AG04450 (cell line): ENCODE results near the gene IFT27. TPM values are rescaled to one million over a fixed set of nuclear protein-coding genes. Genes with fewer than 3 reads are reported as not detected.

ENCODE experiments used
- CTCF ChIA-PET: fragments of 300-600, 350-600 bp; formaldehyde crosslinking; extraction: SDS; loops from one replicate; lab custom pipeline; 2022; ENCODE audit warnings: antibody characterized with exemption, inconsistent platforms; lab: Charles Lee
- POLR2A ChIA-PET: fragments of 350-600 bp; formaldehyde crosslinking; extraction: SDS; loops from one replicate; lab custom pipeline; 2021; ENCODE audit warnings: antibody characterized with exemption, inconsistent platforms; lab: Yijun Ruan, JAX
- DNase-seq: peaks from one replicate; pipeline ENCODE4 v3.0.0-alpha.2; 2011; ENCODE audit warnings: low read depth, low spot score
- H3K27ac ChIP-seq: one replicate; pipeline ENCODE4 v1.5.1; 2012; ENCODE audit warnings: low read depth, low read length, control low read depth
- H3K27me3 ChIP-seq: one replicate; pipeline ENCODE4 v1.6.0; 2012; ENCODE audit warnings: low read length; ENCODE audit not compliant: control insufficient read depth, insufficient read depth
- H3K4me3 ChIP-seq: 2 replicates; pipeline ENCODE4 v1.5.1; 2011; ENCODE audit warnings: mild to moderate bottlenecking, low read depth, low read length, control low read depth
- H3K9me3 ChIP-seq: 2 replicates; pipeline ENCODE4 v1.5.1; 2012; ENCODE audit warnings: low read length; ENCODE audit not compliant: control insufficient read depth, insufficient read depth
- polyA plus RNA-seq: library from polyadenylated mRNA; depleted of rRNA; stranded (reverse); fragments of >200 nt; gene quantifications from 2 replicates; pipeline ENCODE4 v1.2.3, GENCODE V29; 2011
- TF ChIP-seq, protein P1 (sequence below): IDR thresholded peaks from 2 replicates; pipeline ENCODE4 v1.5.1; 2011; ENCODE audit warnings: low read depth, low read length, control low read depth, inconsistent platforms

The IFT27 gene
- polyA plus RNA-seq, 1 experiment: 25.5 TPM

DNA sequence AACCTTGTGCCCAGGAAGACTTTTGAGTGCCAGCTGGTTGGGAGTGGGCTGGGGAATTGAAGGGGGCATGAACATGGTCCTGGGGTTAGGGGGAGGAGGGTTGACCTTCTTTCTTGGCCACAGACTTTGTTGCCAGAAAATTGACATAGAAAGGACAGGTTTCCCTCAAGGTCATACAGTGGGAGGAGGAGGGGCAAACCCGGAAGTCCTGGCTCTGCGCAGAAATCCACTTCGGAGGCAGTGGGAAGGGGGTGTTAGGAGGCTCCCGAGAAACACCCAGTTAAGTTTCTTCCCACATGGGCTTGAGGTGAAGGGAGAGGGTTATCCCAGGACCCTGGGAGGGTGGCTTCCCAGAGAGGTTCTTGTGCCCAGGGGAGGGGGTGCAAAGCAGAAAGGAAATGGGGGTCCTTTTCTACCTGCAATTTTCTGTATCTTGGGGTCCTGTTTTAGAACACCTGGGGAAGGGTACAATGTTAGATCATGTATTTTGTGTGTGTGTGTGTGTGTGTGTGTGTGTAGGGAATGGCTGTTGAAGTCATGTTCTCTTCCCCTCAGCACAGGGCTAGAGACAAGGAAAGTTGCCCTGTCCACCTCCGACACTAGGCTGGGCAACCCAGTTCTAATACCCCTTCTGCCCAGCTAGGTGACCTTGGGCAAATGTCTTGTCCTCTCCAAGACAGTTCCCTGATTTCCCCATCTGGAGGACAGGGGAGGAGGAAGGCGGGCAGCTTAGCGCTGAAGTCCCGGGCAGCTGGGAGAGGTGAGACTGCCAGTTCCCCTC, 39.8 kb upstream of the IFT27 start:
- DNase-seq: no peak
- POLR2A ChIA-PET: no interaction called here
- CTCF ChIA-PET: no interaction called here
- Histone ChIP-seq H3K27me3 (peaks cover 76% of the 10 kb centered on the region), H3K27ac (no peak overlapping the region), H3K4me3 (no peak overlapping the region), H3K9me3 (no peaks in the 10 kb centered on the region)
- TF ChIP-seq, protein P1, sequence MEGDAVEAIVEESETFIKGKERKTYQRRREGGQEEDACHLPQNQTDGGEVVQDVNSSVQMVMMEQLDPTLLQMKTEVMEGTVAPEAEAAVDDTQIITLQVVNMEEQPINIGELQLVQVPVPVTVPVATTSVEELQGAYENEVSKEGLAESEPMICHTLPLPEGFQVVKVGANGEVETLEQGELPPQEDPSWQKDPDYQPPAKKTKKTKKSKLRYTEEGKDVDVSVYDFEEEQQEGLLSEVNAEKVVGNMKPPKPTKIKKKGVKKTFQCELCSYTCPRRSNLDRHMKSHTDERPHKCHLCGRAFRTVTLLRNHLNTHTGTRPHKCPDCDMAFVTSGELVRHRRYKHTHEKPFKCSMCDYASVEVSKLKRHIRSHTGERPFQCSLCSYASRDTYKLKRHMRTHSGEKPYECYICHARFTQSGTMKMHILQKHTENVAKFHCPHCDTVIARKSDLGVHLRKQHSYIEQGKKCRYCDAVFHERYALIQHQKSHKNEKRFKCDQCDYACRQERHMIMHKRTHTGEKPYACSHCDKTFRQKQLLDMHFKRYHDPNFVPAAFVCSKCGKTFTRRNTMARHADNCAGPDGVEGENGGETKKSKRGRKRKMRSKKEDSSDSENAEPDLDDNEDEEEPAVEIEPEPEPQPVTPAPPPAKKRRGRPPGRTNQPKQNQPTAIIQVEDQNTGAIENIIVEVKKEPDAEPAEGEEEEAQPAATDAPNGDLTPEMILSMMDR: no peak

DNA sequence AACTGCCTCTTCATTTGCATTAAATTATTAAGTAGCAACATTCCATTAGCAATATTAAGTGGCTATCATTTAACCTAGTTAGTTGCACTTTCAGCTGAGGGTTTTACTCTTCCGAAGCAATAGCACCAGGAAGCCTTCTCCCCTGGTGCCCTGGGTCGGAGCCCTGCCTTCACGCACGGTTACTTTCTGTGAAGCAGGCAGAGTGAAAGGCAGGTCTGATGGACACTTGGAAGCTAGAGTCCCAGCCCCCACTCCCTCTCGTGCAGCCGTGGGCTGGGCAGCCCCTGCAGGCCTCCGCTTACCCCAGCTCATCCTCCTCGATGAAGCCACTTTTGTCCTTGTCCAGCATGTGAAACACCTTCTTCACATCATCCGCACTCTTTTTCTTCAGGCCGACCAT, 38.9 kb upstream of the IFT27 start:
- Histone ChIP-seq H3K4me3 (no peak overlapping the region), H3K9me3 (no peaks in the 10 kb centered on the region), H3K27me3 (peaks cover 68% of the 10 kb centered on the region), H3K27ac (no peak overlapping the region)
- ChIA-PET POLR2A (no interaction called here), CTCF (no interaction called here)
- TF ChIP-seq, protein P1: no peak
- no peak for DNase-seq

DNA sequence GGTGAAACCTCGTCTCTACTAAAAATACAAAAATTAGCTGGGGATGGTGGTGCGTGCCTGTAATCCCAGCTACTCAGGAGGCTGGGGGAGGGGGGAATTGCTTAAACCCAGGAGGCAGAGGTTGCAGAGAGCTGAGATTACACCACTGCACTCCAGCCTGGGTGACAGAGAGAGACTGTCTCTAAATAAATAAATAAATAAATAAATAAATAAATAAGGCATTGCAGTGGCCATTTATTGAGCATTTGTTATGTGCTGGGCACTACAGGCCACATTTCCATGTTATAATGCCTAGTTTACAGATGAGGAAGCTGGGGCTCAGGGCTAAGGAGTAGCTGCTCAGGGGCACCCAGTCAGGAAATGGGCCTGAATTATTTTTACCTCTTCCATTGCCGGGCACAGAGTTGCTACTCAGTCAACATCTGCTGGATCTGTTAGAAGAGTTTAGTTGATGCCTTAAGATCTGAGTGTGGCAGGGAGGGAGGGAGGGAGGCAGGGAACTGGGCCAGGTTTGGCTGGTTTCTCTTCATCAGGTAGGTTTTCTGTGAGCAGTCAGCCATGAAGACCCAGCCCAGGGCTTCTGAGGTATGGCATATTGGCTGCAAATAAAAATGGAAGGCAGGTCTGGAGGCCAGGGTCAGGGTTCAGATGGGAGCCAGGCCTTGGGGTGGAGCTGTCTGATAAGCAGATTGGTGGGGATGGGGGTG, 35.3 kb upstream of the IFT27 start:
- ChIA-PET POLR2A (no interaction called here), CTCF (interaction anchor here (2.7 kb wide), 1 partner anchor 45 kb away, joined by 6 read pairs; no protein-coding TSS in a partner anchor)
- no peak for DNase-seq
- Histone ChIP-seq H3K9me3 (no peaks in the 10 kb centered on the region), H3K27ac (no peak overlapping the region), H3K27me3 (peaks cover 55% of the 10 kb centered on the region), H3K4me3 (no peak overlapping the region)
- TF ChIP-seq, protein P1: no peak

DNA sequence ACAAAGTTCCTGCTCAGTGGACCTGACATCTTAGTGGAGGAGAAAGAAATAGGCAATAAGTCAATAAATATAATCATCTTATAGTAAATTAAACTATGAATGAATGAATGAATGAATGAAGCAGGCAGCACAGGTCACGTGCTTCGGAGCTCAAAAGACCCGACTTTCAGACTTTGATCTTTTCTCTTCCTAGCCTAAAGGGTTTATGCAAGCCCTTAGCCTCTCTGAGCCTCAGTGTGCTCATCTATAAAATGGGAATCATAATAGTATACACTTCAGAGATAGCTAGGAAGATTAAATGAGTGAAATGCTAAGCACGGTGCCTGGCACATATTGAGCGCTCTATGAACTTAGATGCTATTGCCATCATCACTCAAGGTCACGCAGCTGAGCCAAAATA, 33.4 kb upstream of the IFT27 start:
- POLR2A ChIA-PET: no interaction called here
- DNase-seq: no peak
- CTCF ChIA-PET: interaction anchor here (2.7 kb wide), 1 partner anchor 47 kb away, joined by 6 read pairs; no protein-coding TSS in a partner anchor
- TF ChIP-seq, protein P1: no peak
- Histone ChIP-seq H3K27me3 (peaks cover 52% of the 10 kb centered on the region), H3K4me3 (no peak overlapping the region), H3K9me3 (no peaks in the 10 kb centered on the region), H3K27ac (no peak overlapping the region)

DNA sequence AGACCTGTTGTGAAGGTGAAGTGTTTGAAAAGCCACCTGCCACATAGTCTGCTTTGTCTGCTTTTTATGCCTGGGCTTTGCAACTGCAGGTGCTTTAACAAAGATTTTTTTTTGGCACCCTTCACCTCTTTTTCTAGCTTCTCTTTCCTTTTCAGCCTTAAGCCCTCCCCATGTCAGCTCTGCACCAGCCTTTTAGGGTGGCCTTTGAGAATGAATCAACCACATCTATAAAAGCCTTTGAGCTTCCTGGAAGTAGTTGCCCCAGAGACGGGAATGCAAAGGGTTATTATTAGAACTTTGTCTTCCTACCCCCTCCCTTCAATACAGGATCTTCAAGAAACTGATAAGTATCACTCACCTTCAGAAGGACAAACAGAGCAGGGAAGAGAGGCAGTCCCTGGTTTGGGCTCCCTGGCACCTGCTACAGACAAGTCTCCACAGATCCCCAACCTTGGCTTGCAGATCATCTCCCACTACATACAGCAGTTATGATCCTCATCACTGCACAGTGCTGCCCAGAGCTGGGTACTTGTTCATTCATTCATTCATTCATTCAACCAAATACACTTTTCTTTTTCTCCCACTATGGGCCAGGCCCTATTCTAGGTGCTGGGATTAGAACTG, 32.9 kb upstream of the IFT27 start:
- H3K27me3 ChIP-seq: peaks cover 48% of the 10 kb centered on the region
- no peak overlapping the region for H3K27ac ChIP-seq
- CTCF ChIA-PET: interaction anchor here (2.7 kb wide), 1 partner anchor 47 kb away, joined by 6 read pairs; no protein-coding TSS in a partner anchor
- no peaks in the 10 kb centered on the region for H3K9me3 ChIP-seq
- POLR2A ChIA-PET: no interaction called here
- TF ChIP-seq, protein P1: no peak
- no peak for DNase-seq
- H3K4me3 ChIP-seq: no peak overlapping the region
